GM12891 (cell line): ENCODE measurements around the gene RFX2.
"Not testable (repeated sequence)": the region's sequence is repeated elsewhere in the genome, so short reads cannot be mapped to it uniquely, and the experiment has no call there.

Experiments
- PAX5 ChIP-seq: IDR thresholded peaks from 2 replicates; pipeline ENCODE4 v1.6.1; 2011; ENCODE audit warnings: low read length, moderate library complexity, mild to moderate bottlenecking; ENCODE audit not compliant: insufficient read depth, severe bottlenecking
- POLR2A ChIP-seq: IDR thresholded peaks from 2 replicates; pipeline ENCODE4 v1.6.1; 2011; ENCODE audit warnings: low read depth, low read length, control low read depth
- POLR2AphosphoS5 ChIP-seq: IDR thresholded peaks from 2 replicates; pipeline ENCODE4 v1.6.1; 2011; ENCODE audit warnings: low read depth, low read length, control low read depth
- TAF1 ChIP-seq: IDR thresholded peaks from 2 replicates; pipeline ENCODE4 v1.6.1; 2011; ENCODE audit warnings: low read depth, low read length, control low read depth

- not testable (repeated sequence) for TF ChIP-seq PAX5, POLR2A, POLR2AphosphoS5, TAF1
These were observed 104.2 kb downstream of the RFX2 start for GRCh38 chr19:6006070-6006446.
